Neuronal stem cell (in vitro differentiated cells): Measurements from ENCODE around the gene CEMIP.

Source experiments
- DNase-seq: peaks from one replicate; pipeline ENCODE4 v3.0.0-alpha.2; 2013; ENCODE audit warnings: low spot score
- H2AFZ ChIP-seq: one replicate; pipeline ENCODE4 v1.6.1; 2013; ENCODE audit warnings: mild to moderate bottlenecking, low read length, inconsistent platforms
- H2AK5ac ChIP-seq: 2 replicates; pipeline ENCODE4 v1.6.1; 2013; ENCODE audit warnings: low read depth, mild to moderate bottlenecking, inconsistent platforms, low read length, moderate library complexity, mixed read lengths
- H2BK120ac ChIP-seq: 2 replicates; pipeline ENCODE4 v1.6.1; 2013; ENCODE audit warnings: low read depth, mild to moderate bottlenecking, inconsistent platforms, low read length, moderate library complexity, mixed read lengths
- H2BK12ac ChIP-seq: one replicate; pipeline ENCODE4 v1.6.1; 2013; ENCODE audit warnings: low read length, inconsistent platforms
- H2BK15ac ChIP-seq: 2 replicates; pipeline ENCODE4 v1.6.1; 2013; ENCODE audit warnings: mild to moderate bottlenecking, low read length, inconsistent platforms, mixed read lengths
- H2BK5ac ChIP-seq: one replicate; pipeline ENCODE4 v1.6.1; 2013; ENCODE audit warnings: inconsistent platforms, mild to moderate bottlenecking, low read length, moderate library complexity
- H3K14ac ChIP-seq: one replicate; pipeline ENCODE4 v1.6.1; 2013; ENCODE audit warnings: low read length, inconsistent platforms
- H3K18ac ChIP-seq: 2 replicates; pipeline ENCODE4 v1.6.1; 2013; ENCODE audit warnings: low read length, inconsistent platforms
- H3K23ac ChIP-seq: 2 replicates; pipeline ENCODE4 v1.6.1; 2013; ENCODE audit warnings: low read depth, mild to moderate bottlenecking, mixed read lengths, low read length, inconsistent platforms; ENCODE audit not compliant: poor library complexity
- H3K27ac ChIP-seq: replicated peaks from 3 replicates; pipeline ENCODE4 v1.5.1; 2013; ENCODE audit warnings: low read length, inconsistent platforms
- H3K27me3 ChIP-seq, 3 experiments: 2 replicates each; pipeline ENCODE4 v1.6.1; 2013; ENCODE audit warnings: low read length in 3 of 3, mild to moderate bottlenecking in 2 of 3, inconsistent platforms in 1 of 3, low read depth in 1 of 3, mixed read lengths in 1 of 3, moderate library complexity in 1 of 3; ENCODE audit not compliant: control insufficient read depth in 3 of 3, insufficient read depth in 3 of 3
- H3K36me3 ChIP-seq, 2 donors: replicated peaks in 1 of 2; 2 replicates each; pipeline ENCODE4 v1.6.1; 2013; ENCODE audit warnings: low read length in 2 of 2; ENCODE audit not compliant: control insufficient read depth in 2 of 2, insufficient read depth in 2 of 2
- H3K4ac ChIP-seq: 2 replicates; pipeline ENCODE4 v1.6.1; 2013; ENCODE audit warnings: inconsistent platforms, mild to moderate bottlenecking, low read length, moderate library complexity
- H3K4me1 ChIP-seq, 2 donors: 1 replicate in 1 of 2; 2 replicates in 1 of 2; pipeline ENCODE4 v1.6.1; 2013; ENCODE audit warnings: low read length in 2 of 2, low read depth in 1 of 2; ENCODE audit not compliant: control insufficient read depth in 2 of 2, insufficient read depth in 1 of 2
- H3K4me2 ChIP-seq: one replicate; pipeline ENCODE4 v1.6.1; 2013; ENCODE audit warnings: mild to moderate bottlenecking, low read length, inconsistent platforms; ENCODE audit not compliant: insufficient read depth, poor library complexity, severe bottlenecking
- H3K4me3 ChIP-seq, 2 donors: 2 replicates each; pipeline ENCODE4 v1.5.1; 2013; ENCODE audit warnings: low read length in 2 of 2, mild to moderate bottlenecking in 2 of 2, inconsistent platforms in 1 of 2, moderate library complexity in 1 of 2
- H3K79me1 ChIP-seq: one replicate; pipeline ENCODE4 v1.6.1; 2013; ENCODE audit warnings: low read depth, mild to moderate bottlenecking, inconsistent platforms, low read length, moderate library complexity
- H3K9ac ChIP-seq: one replicate; pipeline ENCODE4 v1.6.1; 2013; ENCODE audit warnings: mild to moderate bottlenecking, low read depth, low read length, inconsistent platforms; ENCODE audit not compliant: poor library complexity
- H3K9me3 ChIP-seq, 2 donors: replicated peaks in 1 of 2; 2 replicates each; pipeline versions ENCODE3 to v1.6.1; 2013; ENCODE audit warnings: low read length in 2 of 2, mild to moderate bottlenecking in 2 of 2, inconsistent platforms in 1 of 2, low read depth in 1 of 2, mixed read lengths in 1 of 2, moderate library complexity in 1 of 2; ENCODE audit not compliant: control insufficient read depth in 2 of 2, insufficient read depth in 1 of 2
- H4K8ac ChIP-seq: one replicate; pipeline ENCODE4 v1.6.1; 2013; ENCODE audit warnings: low read depth, mild to moderate bottlenecking, inconsistent platforms, low read length, moderate library complexity
- H4K91ac ChIP-seq: one replicate; pipeline ENCODE4 v1.6.1; 2013; ENCODE audit warnings: low read length, low read depth, mild to moderate bottlenecking, inconsistent platforms; ENCODE audit not compliant: poor library complexity
- WGBS, 2 donors: extraction: QIAGEN DNeasy Blood & Tissue Kit; methylation state at CpG; one replicate each; pipeline ENCODE4 v1.1.7; 2013; ENCODE audit warnings: missing lambda C conversion rate in 2 of 2, mixed read lengths in 1 of 2; ENCODE audit not compliant: insufficient read length in 2 of 2, insufficient replicate concordance in 1 of 2; ENCODE audit errors: extremely low coverage in 2 of 2; 5-methylcytosine and 5-hydroxymethylcytosine counted together

The CEMIP gene

DNA sequence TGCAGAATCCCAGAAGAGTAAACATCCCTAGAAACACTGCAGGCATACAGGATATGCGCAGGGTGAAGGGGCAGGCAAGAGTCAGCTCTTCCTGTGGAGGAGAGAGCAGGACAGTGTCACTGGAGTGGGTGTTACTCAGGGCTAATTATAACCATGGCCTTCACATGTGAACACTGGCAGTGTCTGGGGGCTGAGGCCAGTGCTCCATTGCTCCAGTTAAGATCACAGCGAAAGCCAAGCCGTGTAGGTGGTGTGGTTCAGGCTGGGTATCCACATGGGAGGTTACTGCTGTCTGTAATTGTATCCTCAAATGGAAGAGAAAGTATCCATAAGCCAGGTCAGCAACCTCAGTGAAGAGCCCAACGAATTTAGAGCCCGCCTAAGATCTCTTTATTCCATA lies 125.8 kb downstream of the CEMIP start:
- Histone ChIP-seq H3K9me3 (peaks cover 3 to 6% of the 10 kb centered on the region in 2 donors), H2BK5ac (no peak overlapping the region), H3K4me2 (no peak overlapping the region), H3K4me3 (no peak overlapping the region), H3K79me1 (no peaks in the 10 kb centered on the region), H3K9ac (no peak overlapping the region), H2BK12ac (no peak overlapping the region), H2AK5ac (no peak overlapping the region), H3K36me3 (no peaks in the 10 kb centered on the region), H2BK15ac (no peak overlapping the region), H3K4ac (no peak overlapping the region), H3K14ac (no peak overlapping the region), H4K8ac (no peak overlapping the region), H3K23ac (no peak overlapping the region), H4K91ac (no peak overlapping the region), H2AFZ (no peak overlapping the region), H2BK120ac (no peak overlapping the region), H3K4me1 (peaks cover 0 to 4% of the 10 kb centered on the region in 2 donors), H3K18ac (no peak overlapping the region), H3K27ac (no peak overlapping the region), H3K27me3 (no peaks in the 10 kb centered on the region)
- no CpG with 5 or more reads among the region's 5 CpGs for WGBS, 2 donors
- DNase-seq: no peak

DNA sequence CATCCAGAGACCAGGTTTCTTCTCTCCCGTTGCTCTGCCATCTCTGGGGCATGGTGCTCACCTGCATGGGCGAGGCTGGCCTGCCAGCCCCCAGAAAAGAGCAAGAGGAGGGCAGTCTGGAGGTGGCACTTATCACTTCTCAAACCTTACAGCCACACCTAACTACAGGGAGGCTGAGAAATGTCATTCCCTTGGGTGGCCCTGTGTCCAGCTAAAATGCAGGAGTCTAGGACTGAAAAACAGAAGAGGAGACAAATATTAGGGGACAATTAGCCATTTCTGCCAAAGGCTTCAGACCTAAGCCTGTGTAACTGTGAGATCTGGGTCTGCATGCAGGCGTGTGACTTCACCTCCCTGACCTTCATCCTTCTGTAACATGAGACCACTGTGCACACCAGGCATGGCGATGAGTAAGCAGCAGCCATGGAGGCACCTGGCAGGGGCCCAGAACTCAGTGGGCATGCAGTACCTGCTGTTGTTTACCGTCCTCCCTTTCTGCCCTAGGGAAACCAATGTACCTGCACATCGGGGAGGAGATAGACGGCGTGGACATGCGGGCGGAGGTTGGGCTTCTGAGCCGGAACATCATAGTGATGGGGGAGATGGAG lies 127.1 kb downstream of the CEMIP start:
- Histone ChIP-seq H2BK120ac (no peak overlapping the region), H2BK15ac (no peak overlapping the region), H2AFZ (no peak overlapping the region), H3K27me3 (no peaks in the 10 kb centered on the region), H3K18ac (no peak overlapping the region), H3K9ac (no peak overlapping the region), H2AK5ac (no peak overlapping the region), H3K4me1 (peaks cover 0 to 4% of the 10 kb centered on the region in 2 donors), H3K4ac (no peak overlapping the region), H3K4me3 (peak overlapping the region in 1 of 2 donors; percentile 26), H3K23ac (no peak overlapping the region), H3K9me3 (peaks cover 3 to 6% of the 10 kb centered on the region in 2 donors), H3K27ac (no peak overlapping the region), H4K8ac (no peak overlapping the region), H3K79me1 (no peaks in the 10 kb centered on the region), H3K36me3 (no peaks in the 10 kb centered on the region), H4K91ac (no peak overlapping the region), H2BK12ac (no peak overlapping the region), H2BK5ac (no peak overlapping the region), H3K14ac (no peak overlapping the region), H3K4me2 (no peak overlapping the region)
- DNase-seq: no peak
- no CpG with 5 or more reads among the region's 11 CpGs for WGBS, 2 donors

GRCh38 chr15:80911821-80912220 lies 132.7 kb downstream of the CEMIP start:
- Histone ChIP-seq H2BK12ac (no peak overlapping the region), H3K36me3 (no peaks in the 10 kb centered on the region), H3K18ac (no peak overlapping the region), H2AFZ (no peak overlapping the region), H3K4me2 (no peak overlapping the region), H2BK5ac (no peak overlapping the region), H4K91ac (no peak overlapping the region), H3K4me1 (peaks cover 0 to 2% of the 10 kb centered on the region in 2 donors), H3K4me3 (no peak overlapping the region), H2BK15ac (no peak overlapping the region), H3K79me1 (no peaks in the 10 kb centered on the region), H2BK120ac (no peak overlapping the region), H3K14ac (no peak overlapping the region), H3K9ac (no peak overlapping the region), H4K8ac (no peak overlapping the region), H3K27me3 (no peaks in the 10 kb centered on the region), H3K4ac (no peak overlapping the region), H3K9me3 (peaks cover 3 to 6% of the 10 kb centered on the region in 2 donors), H2AK5ac (no peak overlapping the region), H3K23ac (no peak overlapping the region), H3K27ac (no peak overlapping the region)
- no peak for DNase-seq
- no CpG with 5 or more reads among the region's 1 CpG for WGBS, 2 donors

DNA sequence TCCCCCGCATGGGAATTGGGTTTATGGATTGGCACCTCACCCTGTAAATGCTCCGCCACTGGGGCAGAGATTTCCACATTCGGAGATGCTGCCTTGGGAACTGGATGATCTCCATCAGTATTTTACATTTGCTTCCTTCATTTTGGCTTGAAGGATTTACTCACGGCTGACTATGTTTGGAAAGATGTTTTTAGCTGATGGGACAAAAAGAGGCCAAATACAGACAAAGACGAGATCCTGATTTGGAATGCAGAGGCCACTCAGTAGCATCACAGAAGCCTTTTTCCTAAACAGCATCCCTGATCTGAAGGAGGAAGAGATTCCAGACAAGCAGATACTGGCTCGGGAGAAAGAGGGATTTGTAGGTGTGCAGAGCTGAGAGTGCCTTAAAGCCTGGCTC lies 133.5 kb downstream of the CEMIP start:
- no CpG with 5 or more reads among the region's 6 CpGs for WGBS, 2 donors
- no peaks in the 10 kb centered on the region for H3K27me3 ChIP-seq

More for the DNA sequence above, 133.5 kb downstream of the CEMIP start:
- H3K79me1 ChIP-seq: no peaks in the 10 kb centered on the region
- peaks cover 3 to 6% of the 10 kb centered on the region in 2 donors for H3K9me3 ChIP-seq
- no peak for DNase-seq
- H4K8ac ChIP-seq: no peak overlapping the region
- H2BK15ac ChIP-seq: no peak overlapping the region
- H3K18ac ChIP-seq: no peak overlapping the region
- H3K4me1 ChIP-seq: peaks cover 0 to 2% of the 10 kb centered on the region in 2 donors
- no peak overlapping the region for H3K27ac ChIP-seq
- H3K4me2 ChIP-seq: no peak overlapping the region
- H3K14ac ChIP-seq: no peak overlapping the region
- H4K91ac ChIP-seq: no peak overlapping the region
- H2AFZ ChIP-seq: no peak overlapping the region
- no peak overlapping the region for H3K4me3 ChIP-seq
- H2BK120ac ChIP-seq: no peak overlapping the region
- no peak overlapping the region for H2BK5ac ChIP-seq
- no peak overlapping the region for H2AK5ac ChIP-seq
- H2BK12ac ChIP-seq: no peak overlapping the region
- no peaks in the 10 kb centered on the region for H3K36me3 ChIP-seq
- no peak overlapping the region for H3K9ac ChIP-seq
- no peak overlapping the region for H3K4ac ChIP-seq
- H3K23ac ChIP-seq: no peak overlapping the region
